Stimulated activated naive CD8-positive, alpha-beta T cell treated with anti-CD3 and anti-CD28 coated beads, Interleukin-15, amount 100 ng/mL, for 72 hours (primary cell): ENCODE measurements around the gene SLC17A8.

ENCODE experiments used
- ATAC-seq: fragments of 150-1000 bp; cut with Tn5 transposase; 2 replicates; pipeline ENCODE4 v1.10.0; 2021; ENCODE audit warnings: mild to moderate bottlenecking, moderate library complexity
- DNase-seq, 2 donors: peaks; one replicate each; pipeline ENCODE4 v3.0.0; 2021 to 2022
- H3K27ac Mint-ChIP-seq, 2 donors: one replicate each; pipeline ENCODE4 v1.8.0; 2022; ENCODE audit warnings: mild to moderate bottlenecking in 2 of 2, mixed read lengths in 2 of 2, moderate library complexity in 2 of 2
- H3K27me3 Mint-ChIP-seq: one replicate; pipeline ENCODE4 v1.8.0; 2022; ENCODE audit warnings: mixed read lengths
- H3K4me1 Mint-ChIP-seq: one replicate; pipeline ENCODE4 v1.8.0; 2022; ENCODE audit warnings: mild to moderate bottlenecking, mixed read lengths
- H3K4me3 Mint-ChIP-seq, 2 donors: one replicate each; pipeline ENCODE4 v1.8.0; 2022; ENCODE audit warnings: mild to moderate bottlenecking in 2 of 2, mixed read lengths in 2 of 2, moderate library complexity in 1 of 2
- H3K9me3 Mint-ChIP-seq, 2 donors: one replicate each; pipeline ENCODE4 v1.8.0; 2022; ENCODE audit warnings: mixed read lengths in 2 of 2

Gene SLC17A8

DNA sequence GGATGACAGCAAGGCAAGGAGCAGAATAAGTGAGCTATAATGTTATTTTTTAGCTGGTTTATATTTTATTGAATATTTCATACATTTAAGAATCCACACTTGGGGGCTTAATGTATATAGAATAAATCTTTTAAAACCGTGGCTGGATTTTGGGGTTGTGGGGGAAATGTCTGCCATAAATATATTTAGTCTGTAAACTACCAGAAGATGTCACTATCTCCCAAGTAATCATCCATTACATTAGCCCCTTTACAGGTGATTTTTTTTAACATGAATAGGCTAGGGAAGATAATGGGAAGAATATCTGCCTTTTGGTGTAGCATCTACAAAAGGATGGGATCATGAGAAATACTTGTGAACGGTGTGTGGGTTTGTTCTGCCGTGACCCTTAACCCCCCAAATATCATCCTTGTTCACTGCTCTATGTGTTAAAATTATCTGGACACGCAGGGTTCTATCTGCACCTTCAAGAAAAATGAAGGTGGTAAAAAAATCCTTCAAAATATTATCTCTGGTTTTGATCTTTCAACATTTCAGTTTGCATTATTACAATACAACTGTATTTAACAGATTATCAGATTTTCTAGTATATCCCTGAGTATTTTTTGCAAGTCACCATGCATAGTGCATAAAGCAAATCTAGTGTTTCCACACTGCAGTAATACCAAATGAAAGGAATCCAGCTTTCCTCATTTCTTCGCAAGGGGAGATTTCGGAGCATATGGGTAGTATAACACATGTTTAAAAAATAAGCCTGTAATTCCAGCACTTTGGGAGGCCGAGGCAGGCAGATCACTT lies 8.0 kb upstream of the SLC17A8 start:
- Mint-ChIP-seq H3K27me3 (peaks cover 7% of the 10 kb centered on the region), H3K9me3 (no peaks in the 10 kb centered on the region), H3K4me3 (no peak overlapping the region), H3K27ac (no peak overlapping the region), H3K4me1 (no peaks in the 10 kb centered on the region)
- no peak for DNase-seq
- ATAC-seq: no peak

- DNase-seq: no peak
- no peaks in the 10 kb centered on the region for H3K9me3 Mint-ChIP-seq
- H3K4me3 Mint-ChIP-seq: no peak overlapping the region
- H3K27me3 Mint-ChIP-seq: peaks cover 46% of the 10 kb centered on the region
- no peak overlapping the region for H3K27ac Mint-ChIP-seq
- no peak for ATAC-seq
- no peaks in the 10 kb centered on the region for H3K4me1 Mint-ChIP-seq
Observed at GRCh38 chr12:100359248-100359647, 2.4 kb downstream of the SLC17A8 start.

DNA sequence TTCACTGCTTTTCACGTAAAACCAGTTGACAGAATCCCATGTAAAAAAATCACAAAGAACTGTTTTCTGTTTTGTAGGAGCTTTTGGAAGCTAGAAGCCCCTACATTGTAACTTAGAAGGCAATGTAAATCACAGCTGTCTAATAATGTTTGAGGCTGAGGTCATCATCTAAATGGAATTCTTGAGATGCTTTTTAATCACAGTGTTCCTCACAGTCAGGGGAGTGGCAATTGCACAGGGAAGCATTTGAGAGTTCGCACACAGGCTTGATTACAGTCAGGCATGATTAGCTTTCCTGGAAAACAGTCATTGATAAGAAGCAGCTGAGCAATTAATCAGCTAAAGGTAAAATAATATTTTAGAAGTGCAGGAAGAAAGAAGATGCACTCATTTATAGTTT lies 2.9 kb downstream of the SLC17A8 start:
- no peak for DNase-seq
- Mint-ChIP-seq H3K9me3 (no peaks in the 10 kb centered on the region), H3K4me3 (no peak overlapping the region), H3K4me1 (no peaks in the 10 kb centered on the region), H3K27ac (no peak overlapping the region), H3K27me3 (peaks cover 40% of the 10 kb centered on the region)
- ATAC-seq: no peak

- no peaks in the 10 kb centered on the region for H3K9me3 Mint-ChIP-seq
- DNase-seq (no peak), ATAC-seq (no peak)
- H3K27me3 Mint-ChIP-seq: peaks cover 35% of the 10 kb centered on the region
- no peak overlapping the region for H3K4me3 Mint-ChIP-seq
- no peaks in the 10 kb centered on the region for H3K4me1 Mint-ChIP-seq
- no peak overlapping the region for H3K27ac Mint-ChIP-seq
Observed at GRCh38 chr12:100360450-100360849, 3.6 kb downstream of the SLC17A8 start.

GRCh38 chr12:100364324-100364723 lies 7.5 kb downstream of the SLC17A8 start:
- H3K4me1 Mint-ChIP-seq: no peaks in the 10 kb centered on the region
- H3K9me3 Mint-ChIP-seq: no peaks in the 10 kb centered on the region
- DNase-seq (no peak), ATAC-seq (no peak)
- H3K27ac Mint-ChIP-seq: no peak overlapping the region
- H3K4me3 Mint-ChIP-seq: no peak overlapping the region
- peaks cover 26% of the 10 kb centered on the region for H3K27me3 Mint-ChIP-seq

DNA sequence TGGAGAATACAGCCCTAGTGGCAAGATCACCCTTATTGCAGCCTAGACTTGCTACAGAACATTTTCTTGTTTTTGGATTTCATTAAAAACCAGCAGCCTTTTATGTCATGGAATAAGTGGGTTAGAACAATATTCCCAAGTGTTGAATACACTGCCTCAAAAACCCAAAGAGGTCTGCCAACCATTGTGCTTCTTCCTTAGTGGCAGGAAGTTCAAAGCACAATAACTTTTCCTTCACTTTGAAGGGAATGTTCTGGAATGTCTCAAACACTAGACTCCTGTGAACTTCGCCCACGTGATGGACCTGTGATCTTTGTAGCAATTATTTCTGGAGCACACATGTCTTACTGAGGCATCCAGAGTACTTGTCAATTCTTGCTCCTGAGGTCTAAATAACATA lies 8.5 kb downstream of the SLC17A8 start:
- Mint-ChIP-seq H3K27ac (no peak overlapping the region), H3K4me1 (no peaks in the 10 kb centered on the region), H3K4me3 (no peak overlapping the region), H3K9me3 (no peaks in the 10 kb centered on the region), H3K27me3 (peaks cover 25% of the 10 kb centered on the region)
- DNase-seq (no peak), ATAC-seq (no peak)

- ATAC-seq: no peak
- no peak overlapping the region for H3K27ac Mint-ChIP-seq
- DNase-seq: no peak
- peaks cover 9% of the 10 kb centered on the region for H3K27me3 Mint-ChIP-seq
- H3K9me3 Mint-ChIP-seq: no peaks in the 10 kb centered on the region
- H3K4me1 Mint-ChIP-seq: no peaks in the 10 kb centered on the region
- no peak overlapping the region for H3K4me3 Mint-ChIP-seq
Observed at GRCh38 chr12:100368066-100368465, 11.2 kb downstream of the SLC17A8 start.

- H3K4me1 Mint-ChIP-seq: no peaks in the 10 kb centered on the region
- no peak for DNase-seq
- no peaks in the 10 kb centered on the region for H3K9me3 Mint-ChIP-seq
- peaks cover 19% of the 10 kb centered on the region for H3K27me3 Mint-ChIP-seq
- no peak overlapping the region for H3K4me3 Mint-ChIP-seq
- H3K27ac Mint-ChIP-seq: no peak overlapping the region
- no peak for ATAC-seq
Observed at GRCh38 chr12:100371146-100371545, 14.3 kb downstream of the SLC17A8 start.

GRCh38 chr12:100372853-100373640 lies 16.2 kb downstream of the SLC17A8 start:
- no peak for DNase-seq
- H3K4me1 Mint-ChIP-seq: no peaks in the 10 kb centered on the region
- no peaks in the 10 kb centered on the region for H3K9me3 Mint-ChIP-seq
- no peak for ATAC-seq
- peaks cover 17% of the 10 kb centered on the region for H3K27me3 Mint-ChIP-seq
- H3K27ac Mint-ChIP-seq: no peak overlapping the region
- H3K4me3 Mint-ChIP-seq: no peak overlapping the region

DNA sequence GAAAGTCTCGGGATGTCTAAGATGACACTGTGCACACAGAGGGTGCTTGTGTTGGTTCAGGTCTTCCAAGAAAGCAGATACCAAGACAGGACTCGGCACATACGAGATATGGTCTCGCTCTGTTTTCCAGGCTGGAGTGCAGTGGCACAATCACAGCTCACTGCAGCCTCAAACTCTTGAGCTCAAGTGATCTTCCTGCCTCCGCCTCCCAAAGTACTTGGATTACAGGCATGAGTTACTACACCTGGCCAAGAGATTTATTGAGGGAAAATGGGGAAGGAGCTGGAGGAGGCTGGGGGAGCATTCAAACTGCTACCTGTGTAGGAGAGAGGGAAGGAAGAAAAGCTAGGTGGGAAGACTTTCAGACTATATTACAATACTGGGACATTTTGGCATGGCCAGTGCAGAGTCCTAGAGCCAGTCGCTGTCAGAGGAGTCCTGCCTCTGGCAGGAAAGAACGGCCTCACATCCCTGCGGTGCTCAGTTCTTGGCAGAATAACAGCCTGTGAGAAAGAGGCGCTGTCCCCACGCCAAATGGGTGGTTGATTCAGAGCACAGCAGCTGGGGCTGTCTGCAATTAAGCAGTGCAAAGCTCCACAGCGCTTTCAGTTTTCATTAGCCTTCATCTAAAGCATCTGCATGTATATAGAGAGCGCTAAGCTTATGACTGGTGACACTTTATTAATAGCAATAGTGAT lies 18.3 kb downstream of the SLC17A8 start:
- no peak for DNase-seq
- Mint-ChIP-seq H3K4me3 (no peak overlapping the region), H3K4me1 (no peaks in the 10 kb centered on the region)

DNA sequence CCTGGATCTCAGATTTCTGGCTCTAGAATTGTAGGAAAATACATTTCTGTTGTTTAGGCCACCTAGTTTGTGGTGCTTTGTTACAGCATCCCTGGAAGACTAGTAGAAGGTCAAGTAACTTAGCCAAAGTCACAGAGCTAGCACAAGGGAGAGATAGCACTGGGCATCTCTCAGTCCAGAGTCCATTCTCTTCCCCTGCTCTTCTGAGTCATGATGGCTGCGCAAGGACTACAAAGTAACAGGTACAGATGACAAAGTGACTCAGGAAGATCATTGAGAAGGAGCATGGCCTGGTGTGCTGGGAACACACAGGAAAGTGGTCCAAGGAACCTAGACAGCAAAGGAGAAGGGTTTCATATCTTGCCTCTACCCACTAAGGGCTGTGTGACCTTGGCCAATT lies 19.3 kb downstream of the SLC17A8 start:
- H3K27me3 Mint-ChIP-seq: peaks cover 9% of the 10 kb centered on the region
- H3K4me1 Mint-ChIP-seq: no peaks in the 10 kb centered on the region
- H3K9me3 Mint-ChIP-seq: no peaks in the 10 kb centered on the region
- no peak for DNase-seq
- H3K4me3 Mint-ChIP-seq: no peak overlapping the region
- no peak for ATAC-seq
- no peak overlapping the region for H3K27ac Mint-ChIP-seq

More for the DNA sequence above, 18.3 kb downstream of the SLC17A8 start:
- no peak for ATAC-seq
- H3K9me3 Mint-ChIP-seq: no peaks in the 10 kb centered on the region
- peak overlapping the region in 1 of 2 donors; percentile 14 for H3K27ac Mint-ChIP-seq
- peaks cover 9% of the 10 kb centered on the region for H3K27me3 Mint-ChIP-seq

DNA sequence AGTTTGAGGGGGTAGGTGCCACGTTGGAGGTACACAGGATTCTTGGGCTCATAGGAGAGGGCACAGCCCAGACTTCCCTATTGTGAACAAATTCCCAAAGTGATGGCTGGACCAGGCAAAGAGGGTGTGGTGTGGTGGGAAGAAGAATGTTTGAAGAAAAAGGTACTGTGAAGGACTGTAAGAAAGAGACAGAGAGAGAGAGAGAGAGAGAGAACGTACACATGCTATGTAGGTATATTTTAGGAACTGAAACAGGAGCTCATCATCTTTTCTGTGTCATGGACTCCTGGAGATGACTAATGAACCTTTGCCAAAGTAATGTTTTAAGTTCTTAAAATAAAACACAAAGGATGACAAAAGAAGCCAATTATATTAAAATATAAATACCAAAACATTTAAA lies 24.5 kb downstream of the SLC17A8 start:
- Mint-ChIP-seq H3K27me3 (peaks cover 7% of the 10 kb centered on the region), H3K4me1 (no peaks in the 10 kb centered on the region), H3K27ac (no peak overlapping the region), H3K4me3 (no peak overlapping the region), H3K9me3 (no peaks in the 10 kb centered on the region)
- DNase-seq (no peak), ATAC-seq (no peak)

- no peak for DNase-seq
- Mint-ChIP-seq H3K27me3 (peaks cover 7% of the 10 kb centered on the region), H3K4me1 (no peaks in the 10 kb centered on the region), H3K4me3 (no peak overlapping the region), H3K9me3 (no peaks in the 10 kb centered on the region), H3K27ac (no peak overlapping the region)
- ATAC-seq: no peak
Observed at GRCh38 chr12:100382338-100382737, 25.5 kb downstream of the SLC17A8 start.

GRCh38 chr12:100383586-100384558 lies 27.0 kb downstream of the SLC17A8 start:
- peaks cover 7% of the 10 kb centered on the region for H3K27me3 Mint-ChIP-seq
- no peaks in the 10 kb centered on the region for H3K9me3 Mint-ChIP-seq
- DNase-seq: no peak
- no peak overlapping the region for H3K27ac Mint-ChIP-seq
- H3K4me3 Mint-ChIP-seq: no peak overlapping the region
- no peak for ATAC-seq
- H3K4me1 Mint-ChIP-seq: no peaks in the 10 kb centered on the region

DNA sequence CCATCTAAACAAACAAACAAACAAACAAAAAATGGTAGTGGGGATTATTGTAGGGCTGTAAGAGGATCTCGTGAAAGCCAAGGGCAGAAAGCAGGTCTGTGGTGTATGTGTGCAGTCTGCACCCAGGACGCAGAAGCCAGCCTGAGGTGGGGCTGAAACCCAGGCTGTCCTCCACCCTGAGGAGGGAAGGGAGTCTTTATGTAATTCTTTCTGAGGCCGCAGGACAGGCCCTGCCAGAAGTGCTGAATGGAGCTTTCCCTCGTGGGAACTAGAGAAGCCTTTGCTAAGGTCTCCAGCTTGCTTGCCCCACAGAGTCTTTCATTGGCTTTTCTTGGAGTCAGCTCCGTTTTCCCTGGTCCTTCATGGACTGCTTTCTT lies 27.7 kb downstream of the SLC17A8 start:
- H3K27ac Mint-ChIP-seq: no peak overlapping the region
- ATAC-seq (no peak), DNase-seq (no peak)
- H3K4me3 Mint-ChIP-seq: no peak overlapping the region
- peaks cover 7% of the 10 kb centered on the region for H3K27me3 Mint-ChIP-seq
- H3K4me1 Mint-ChIP-seq: no peaks in the 10 kb centered on the region
- no peaks in the 10 kb centered on the region for H3K9me3 Mint-ChIP-seq
